ENCODE measurements around the gene CIDEB. TPM values are rescaled to one million over a fixed set of nuclear protein-coding genes. Genes with fewer than 3 reads are reported as not detected.

The CIDEB gene
- total RNA-seq, 1 donor from 2014 or later = 1.8 TPM

DNA sequence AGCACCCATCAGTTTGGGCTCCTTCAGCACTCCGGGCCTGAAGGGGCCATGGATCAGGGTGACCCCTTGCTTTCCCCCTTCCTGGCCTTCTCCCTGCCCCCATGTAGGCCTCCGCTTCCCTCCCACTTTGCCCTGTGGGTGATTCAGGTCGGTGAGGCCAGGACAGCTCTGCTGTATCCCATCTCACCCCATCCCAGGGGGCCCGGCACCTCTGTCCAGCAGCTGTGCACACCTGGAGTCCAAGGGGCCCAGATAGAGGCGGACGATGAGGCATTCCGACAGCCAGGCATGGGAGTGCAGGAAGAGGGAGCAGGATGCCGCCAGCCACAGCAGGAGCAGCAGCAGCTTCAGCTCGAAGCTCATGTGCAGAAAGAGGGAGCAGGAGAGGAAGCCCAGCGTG lies 14.9 kb upstream of the CIDEB start:
- Mint-ChIP-seq H3K27me3 (ENCODE audit: unreplicated experiment) (peaks cover 11% of the 10 kb centered on the region), H3K9me3 (ENCODE audit: unreplicated experiment) (peaks cover 2% of the 10 kb centered on the region), H3K4me3 (ENCODE audit: unreplicated experiment) (no peak overlapping the region), H3K27ac (ENCODE audit: unreplicated experiment) (no peak overlapping the region), H3K4me1 (ENCODE audit: low read depth, unreplicated experiment) (no peaks in the 10 kb centered on the region), H3K36me3 (ENCODE audit: unreplicated experiment) (no peaks in the 10 kb centered on the region)
- TF ChIP-seq, protein P1, sequence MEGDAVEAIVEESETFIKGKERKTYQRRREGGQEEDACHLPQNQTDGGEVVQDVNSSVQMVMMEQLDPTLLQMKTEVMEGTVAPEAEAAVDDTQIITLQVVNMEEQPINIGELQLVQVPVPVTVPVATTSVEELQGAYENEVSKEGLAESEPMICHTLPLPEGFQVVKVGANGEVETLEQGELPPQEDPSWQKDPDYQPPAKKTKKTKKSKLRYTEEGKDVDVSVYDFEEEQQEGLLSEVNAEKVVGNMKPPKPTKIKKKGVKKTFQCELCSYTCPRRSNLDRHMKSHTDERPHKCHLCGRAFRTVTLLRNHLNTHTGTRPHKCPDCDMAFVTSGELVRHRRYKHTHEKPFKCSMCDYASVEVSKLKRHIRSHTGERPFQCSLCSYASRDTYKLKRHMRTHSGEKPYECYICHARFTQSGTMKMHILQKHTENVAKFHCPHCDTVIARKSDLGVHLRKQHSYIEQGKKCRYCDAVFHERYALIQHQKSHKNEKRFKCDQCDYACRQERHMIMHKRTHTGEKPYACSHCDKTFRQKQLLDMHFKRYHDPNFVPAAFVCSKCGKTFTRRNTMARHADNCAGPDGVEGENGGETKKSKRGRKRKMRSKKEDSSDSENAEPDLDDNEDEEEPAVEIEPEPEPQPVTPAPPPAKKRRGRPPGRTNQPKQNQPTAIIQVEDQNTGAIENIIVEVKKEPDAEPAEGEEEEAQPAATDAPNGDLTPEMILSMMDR (IDR thresholded peaks at IDR 0.05; ENCODE audit: partially characterized antibody, unreplicated experiment) = no peak
- DNase-seq = no peak

DNA sequence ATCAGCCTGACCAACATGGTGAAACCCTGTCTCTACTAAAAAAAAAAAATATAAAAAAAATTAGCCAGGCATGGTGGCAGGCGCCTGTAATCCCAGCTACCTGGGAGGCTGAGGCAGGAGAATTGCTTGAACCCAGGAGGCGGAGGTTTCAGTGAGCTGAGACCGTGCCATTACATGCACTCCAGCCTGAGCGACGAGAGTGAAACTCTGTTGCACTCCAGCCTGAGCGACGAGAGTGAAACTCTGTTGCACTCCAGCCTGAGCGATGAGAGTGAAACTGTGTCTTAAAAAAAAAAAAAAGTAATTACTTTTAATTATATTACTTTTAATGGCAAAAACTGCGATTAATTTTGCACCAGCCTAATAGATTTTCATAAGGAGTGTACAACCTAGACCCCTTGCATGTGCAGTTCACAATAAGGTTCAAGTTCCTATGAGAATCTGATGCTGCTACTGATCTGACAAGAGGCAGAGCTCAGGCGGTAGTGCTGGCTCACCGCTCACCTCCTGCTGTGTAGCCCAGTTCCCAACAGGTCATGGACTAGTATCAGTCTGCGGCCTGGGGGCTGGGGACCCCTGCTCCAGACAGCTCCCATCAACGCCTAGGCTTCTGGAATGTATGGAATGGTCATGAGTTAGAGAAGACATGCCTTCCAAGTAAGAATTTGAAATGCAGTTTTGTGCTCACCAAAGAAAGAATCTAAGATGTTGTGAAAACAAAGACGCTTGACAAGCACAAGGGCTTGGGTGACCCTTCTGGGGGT lies 13.6 kb upstream of the CIDEB start:
- TF ChIP-seq, protein P1 (IDR thresholded peaks at IDR 0.05; ENCODE audit: partially characterized antibody, unreplicated experiment) = no peak
- peaks cover 14% of the 10 kb centered on the region for H3K27me3 Mint-ChIP-seq (ENCODE audit: unreplicated experiment)
- H3K9me3 Mint-ChIP-seq (ENCODE audit: unreplicated experiment) = peaks cover 2% of the 10 kb centered on the region
- no peaks in the 10 kb centered on the region for H3K4me1 Mint-ChIP-seq (ENCODE audit: low read depth, unreplicated experiment)
- no peak overlapping the region for H3K4me3 Mint-ChIP-seq (ENCODE audit: unreplicated experiment)
- H3K27ac Mint-ChIP-seq (ENCODE audit: unreplicated experiment) = no peak overlapping the region
- DNase-seq = no peak
- H3K36me3 Mint-ChIP-seq (ENCODE audit: unreplicated experiment) = no peaks in the 10 kb centered on the region

DNA sequence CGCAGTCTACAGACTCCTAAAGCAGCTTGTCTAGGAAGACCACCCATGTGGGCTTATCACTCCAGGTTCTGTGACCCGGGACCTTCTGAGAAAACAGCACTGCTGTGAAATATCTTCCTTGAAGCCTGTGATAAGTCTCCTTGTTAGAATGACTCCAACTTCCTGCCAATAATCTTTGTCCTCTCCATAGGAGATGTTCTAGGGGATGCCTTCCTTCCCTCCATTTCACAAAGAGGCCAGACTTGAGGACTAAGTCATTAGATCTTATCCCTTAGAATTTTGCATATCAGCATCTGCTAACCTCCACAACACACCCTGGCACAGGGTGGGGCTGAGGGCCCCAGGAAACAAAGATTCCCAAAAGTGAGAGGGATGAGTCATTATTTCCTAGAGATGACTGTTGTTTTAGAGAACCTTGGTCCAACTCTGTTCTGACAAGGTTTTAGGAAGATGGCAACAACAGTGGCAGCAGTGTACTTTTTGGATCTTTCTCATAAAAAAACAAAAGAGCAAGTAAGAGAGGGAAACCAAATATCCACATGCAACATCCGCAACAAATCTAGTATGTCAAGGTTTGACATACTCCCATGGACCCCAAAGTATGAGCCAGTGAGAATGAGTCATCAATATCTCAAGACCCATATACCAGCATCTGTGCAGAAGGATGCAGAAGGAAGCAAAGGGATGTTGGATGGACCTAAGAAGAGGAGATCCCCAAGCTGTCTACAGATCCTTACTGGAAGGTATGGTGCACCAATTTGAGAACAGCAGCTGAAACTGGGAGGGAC lies 9.6 kb upstream of the CIDEB start:
- DNase-seq = no peak
- no peak overlapping the region for H3K27ac Mint-ChIP-seq (ENCODE audit: unreplicated experiment)
- H3K4me1 Mint-ChIP-seq (ENCODE audit: low read depth, unreplicated experiment) = no peaks in the 10 kb centered on the region
- H3K36me3 Mint-ChIP-seq (ENCODE audit: unreplicated experiment) = no peaks in the 10 kb centered on the region
- H3K9me3 Mint-ChIP-seq (ENCODE audit: unreplicated experiment) = peaks cover 2% of the 10 kb centered on the region
- TF ChIP-seq, protein P1 (IDR thresholded peaks at IDR 0.05; ENCODE audit: partially characterized antibody, unreplicated experiment) = no peak
- no peak overlapping the region for H3K4me3 Mint-ChIP-seq (ENCODE audit: unreplicated experiment)
- peaks cover 22% of the 10 kb centered on the region for H3K27me3 Mint-ChIP-seq (ENCODE audit: unreplicated experiment)

DNA sequence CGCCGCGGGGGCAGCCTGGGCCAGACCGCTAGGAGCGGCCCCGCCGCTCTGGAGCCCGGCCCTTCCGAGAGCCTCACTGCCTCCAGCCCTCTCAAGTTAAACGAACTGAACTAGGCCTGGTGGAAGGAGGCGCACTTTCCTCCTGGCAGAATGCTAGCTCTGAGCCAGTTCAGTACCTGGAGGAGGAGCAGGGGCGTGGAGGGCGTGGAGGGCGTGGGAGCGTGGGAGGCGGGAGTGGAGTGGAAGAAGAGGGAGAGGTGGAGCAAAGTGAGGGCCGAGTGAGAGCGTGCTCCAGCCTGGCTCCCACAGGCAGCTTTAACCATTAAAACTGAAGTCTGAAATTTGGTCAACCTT lies 8.8 kb upstream of the CIDEB start:
- Mint-ChIP-seq H3K36me3 (ENCODE audit: unreplicated experiment) (no peaks in the 10 kb centered on the region), H3K4me3 (ENCODE audit: unreplicated experiment) (no peak overlapping the region), H3K27ac (ENCODE audit: unreplicated experiment) (no peak overlapping the region), H3K4me1 (ENCODE audit: low read depth, unreplicated experiment) (no peaks in the 10 kb centered on the region), H3K9me3 (ENCODE audit: unreplicated experiment) (peaks cover 4% of the 10 kb centered on the region), H3K27me3 (ENCODE audit: unreplicated experiment) (peaks cover 20% of the 10 kb centered on the region)
- TF ChIP-seq, protein P1 (IDR thresholded peaks at IDR 0.05; ENCODE audit: partially characterized antibody, unreplicated experiment) = no peak
- DNase-seq = no peak
